GM19372 (cell line): ENCODE measurements around the gene OR5A2.
"Not testable (repeated sequence)": the region's sequence is repeated elsewhere in the genome, so short reads cannot be mapped to it uniquely, and the experiment has no call there.

Experiments
- ATAC-seq: cut with Tn5 transposase; IDR thresholded peaks from one replicate; pipeline ENCODE4 v1.9.1; 2021; ENCODE audit warnings: mild to moderate bottlenecking, low read depth, moderate library complexity; ENCODE audit not compliant: unreplicated experiment

OR5A2 gene

GRCh38 chr11:59426361-59427067 lies at the start of gene OR5A2:
OR5A2 (minus strand) TSS chr11:59426413; CDS start chr11:59422953, 3,460 bp downstream.
- no peak for ATAC-seq

- ATAC-seq: no peak
Observed at GRCh38 chr11:59475176-59475575, 49.0 kb upstream of the OR5A2 start.

- ATAC-seq: no peak
Observed at GRCh38 chr11:59473015-59473414, 46.8 kb upstream of the OR5A2 start, which contains the start of gene OR4D10. OR4D10 (plus strand) TSS chr11:59473315; CDS start chr11:59477430, 4,115 bp downstream.

- no peak for ATAC-seq
Observed at GRCh38 chr11:59463190-59463641, 37.0 kb upstream of the OR5A2 start.

GRCh38 chr11:59459916-59460315 lies 33.7 kb upstream of the OR5A2 start:
- ATAC-seq: no peak

- ATAC-seq: no peak
Observed at GRCh38 chr11:59456661-59457060, 30.4 kb upstream of the OR5A2 start, which contains the start of gene OR4D6. OR4D6 (plus strand) TSS chr11:59456961; CDS start chr11:59456961, 0 bp downstream.

- ATAC-seq: no peak
Observed at GRCh38 chr11:59448484-59448883, 22.3 kb upstream of the OR5A2 start.

- not testable (repeated sequence) for ATAC-seq
Observed at GRCh38 chr11:59445624-59446023, 19.4 kb upstream of the OR5A2 start.

GRCh38 chr11:59437770-59438169 lies 11.6 kb upstream of the OR5A2 start:
- ATAC-seq: no peak

- ATAC-seq: no peak
Observed at GRCh38 chr11:59436169-59436568, 10.0 kb upstream of the OR5A2 start, which contains the start of gene OR5A1. OR5A1 (plus strand) TSS chr11:59436469; CDS start chr11:59443169, 6,700 bp downstream.

GRCh38 chr11:59429924-59430516 lies 3.8 kb upstream of the OR5A2 start:
- peak; percentile 90 for ATAC-seq

GRCh38 chr11:59427068-59427382 lies 812 bp upstream of the OR5A2 start:
- no peak for ATAC-seq

- ATAC-seq: no peak
Observed at GRCh38 chr11:59425131-59425530, 1.1 kb downstream of the OR5A2 start.

GRCh38 chr11:59423835-59424234 lies 2.4 kb downstream of the OR5A2 start:
- ATAC-seq: no peak

GRCh38 chr11:59418156-59418555 lies 8.1 kb downstream of the OR5A2 start:
- ATAC-seq: no peak

GRCh38 chr11:59417023-59417422 lies 9.2 kb downstream of the OR5A2 start:
- no peak for ATAC-seq

GRCh38 chr11:59416613-59417012 lies 9.6 kb downstream of the OR5A2 start:
- no peak for ATAC-seq

GRCh38 chr11:59415111-59415510 lies 11.1 kb downstream of the OR5A2 start:
- ATAC-seq: no peak

GRCh38 chr11:59413646-59414045 lies 12.6 kb downstream of the OR5A2 start:
- ATAC-seq: no peak

- ATAC-seq: no peak
Observed at GRCh38 chr11:59403546-59403945, 22.7 kb downstream of the OR5A2 start.

GRCh38 chr11:59401262-59401552 lies 25.0 kb downstream of the OR5A2 start:
- no peak for ATAC-seq
